Pancreas (tissue), 10 donors: ENCODE data around the gene SNCG. TPM values are rescaled to one million over a fixed set of nuclear protein-coding genes. Genes with fewer than 3 reads are reported as not detected.

Experiments
- ATAC-seq, 4 donors: fragments of 200-7000 bp; cut with Tn5 transposase; one replicate each; pipeline versions ENCODE4 v1.8.0 to v1.9.1; 2020; ENCODE audit warnings: mild to moderate bottlenecking in 4 of 4, moderate library complexity in 4 of 4
- DNase-seq, 6 donors: peaks; one replicate each; pipeline ENCODE4 v3.0.0-alpha.2; 2020
- FAIRE-seq: peaks from 2 replicates; lab custom pipeline; 2012; peaks lifted over from hg19 to GRCh38; lab: Jason Lieb, UNC
- H3K27ac ChIP-seq, 4 donors: fragments of 200-600 bp; sonication (generic); 1 replicate in 3 of 4; 2 replicates in 1 of 4; pipeline versions ENCODE4 v1.5.0 to v1.8.0; 2020
- H3K27me3 ChIP-seq, 4 donors: fragments of 200-600 bp; one replicate each; pipeline ENCODE4 v1.8.0; 2021
- H3K36me3 ChIP-seq, 3 donors: fragments of 200-600 bp; sonication (generic) in 1 of 3; one replicate each; pipeline versions ENCODE4 v1.5.0 to v1.8.0; 2020 to 2021
- H3K4me1 ChIP-seq, 3 donors: fragments of 200-600 bp; one replicate each; pipeline ENCODE4 v1.8.0; 2021
- H3K4me3 ChIP-seq, 4 donors: fragments of 200-600 bp; sonication (generic) in 2 of 4; one replicate each; pipeline versions ENCODE4 v1.5.0 to v1.8.0; 2020 to 2021
- H3K9me3 ChIP-seq, 4 donors: fragments of 200-600 bp; one replicate each; pipeline ENCODE4 v1.8.0; 2021
- CTCF ChIP-seq, 4 donors: fragments of 200-600 bp; sonication (generic) in 3 of 4; IDR thresholded peaks; one replicate each; pipeline versions ENCODE4 v1.5.0 to v1.8.0; 2021; ENCODE audit warnings: antibody characterized with exemption in 4 of 4
- WGBS, 2 donors: extraction: QIAGEN DNeasy Blood & Tissue Kit; methylation state at CpG; one replicate each; pipeline ENCODE4 v1.1.7; 2013; 5-methylcytosine and 5-hydroxymethylcytosine counted together
- intact Hi-C, 3 donors: fragments of 100-400 bp; cut with DNase I; formaldehyde crosslinking; loops; one replicate each; pipeline versions ENCODE4 v1.11.1 to v1.14.2; 2022
- polyA plus RNA-seq, 2 donors: library from polyadenylated mRNA; stranded (reverse); fragments of 200-250 nt; gene quantifications; one replicate each; pipeline ENCODE4 v1.2.3, GENCODE V29; 2013
- total RNA-seq, 6 donors: library from RNA; stranded (reverse); fragmentation: NEBNext Ultra II Directional in 4 of 6; extraction: Animal tissue kit (Norgen Biotek cat#: 25700) in 4 of 6; gene quantifications; one replicate each; pipeline versions ENCODE4 v1.2.1 to v1.2.4, GENCODE V29; 2021 to 2023
- donor health status: healthy with polysubstance abuse.
- donor health status: DM: no; HTN: no; CAD: no; lungs with moderate emphysema.
- donor health status: DM: no; HTN: no; CAD: no.
- donor health status: control.
- donor health status: control.
- donor health status: Bipolar disorder and iron deficiency.
- donor health status: DM: yes; HTN: yes; CAD: no.
- donor health status: DM: no; HTN: no; CAD: no.
- donor health status: DM: no; HTN: no; CAD: no.
- donor health status: DM: yes; HTN: yes; CAD: no.

The SNCG gene
- total and polyA plus RNA-seq, 8 donors, result 1.2 to 20.3 (median 2.2) TPM

GRCh38 chr10:86941991-86942421, 16.4 kb upstream of the SNCG start:
- Histone ChIP-seq H3K27ac (no peak overlapping the region), H3K36me3 (no peaks in the 10 kb centered on the region), H3K4me1 (no peaks in the 10 kb centered on the region), H3K27me3 (no peaks in the 10 kb centered on the region), H3K4me3 (no peak overlapping the region), H3K9me3 (no peaks in the 10 kb centered on the region)
- no peak for ATAC-seq
- FAIRE-seq, result no peak
- intact Hi-C loops, result no loop called here
- peak in 1 of 6 donors; percentile 56 for DNase-seq
- TF ChIP-seq CTCF (IDR thresholded peaks at IDR 0.05), result no peak
- 88 to 89% methylated on average over 14 of the region's 14 CpGs for WGBS, 2 donors

- FAIRE-seq, result no peak
- Histone ChIP-seq H3K9me3 (no peaks in the 10 kb centered on the region), H3K4me1 (no peaks in the 10 kb centered on the region), H3K27me3 (no peaks in the 10 kb centered on the region), H3K27ac (no peak overlapping the region), H3K36me3 (no peaks in the 10 kb centered on the region), H3K4me3 (peak overlapping the region in 1 of 4 donors; percentile 5)
- peak in 3 of 6 donors; percentile 23 to 72 (median 60) for DNase-seq
- TF ChIP-seq CTCF (IDR thresholded peaks at IDR 0.05), result no peak
- WGBS, 2 donors, result 48 to 61% methylated on average over 81 to 94 of the region's 94 CpGs
- ATAC-seq, result no peak
- intact Hi-C loops, result no loop called here
Observed at GRCh38 chr10:86942441-86943315, 15.7 kb upstream of the SNCG start.

- H3K27ac ChIP-seq, result no peak overlapping the region
- FAIRE-seq (no peak), ATAC-seq (no peak), DNase-seq (peak in 1 of 6 donors; percentile 58)
- no peaks in the 10 kb centered on the region for H3K36me3 ChIP-seq
- H3K4me3 ChIP-seq, result no peak overlapping the region
- WGBS, 2 donors, result 92 to 96% methylated on average over 30 of the region's 30 CpGs
- no peak for TF ChIP-seq CTCF (IDR thresholded peaks at IDR 0.05)
- no peaks in the 10 kb centered on the region for H3K4me1 ChIP-seq
- H3K9me3 ChIP-seq, result no peaks in the 10 kb centered on the region
- no peaks in the 10 kb centered on the region for H3K27me3 ChIP-seq
- intact Hi-C loops, result no loop called here
Observed at GRCh38 chr10:86943316-86944030, 14.9 kb upstream of the SNCG start.

- DNase-seq, result no peak
- H3K27ac ChIP-seq, result no peak overlapping the region
- FAIRE-seq, result no peak
- WGBS, 2 donors, result 91 to 92% methylated on average over 4 of the region's 4 CpGs
- ATAC-seq, result no peak
- H3K36me3 ChIP-seq, result no peaks in the 10 kb centered on the region
- TF ChIP-seq CTCF (IDR thresholded peaks at IDR 0.05), result no peak
- no peak overlapping the region for H3K4me3 ChIP-seq
- intact Hi-C loops, result no loop called here
- no peaks in the 10 kb centered on the region for H3K4me1 ChIP-seq
- H3K9me3 ChIP-seq, result no peaks in the 10 kb centered on the region
- H3K27me3 ChIP-seq, result no peaks in the 10 kb centered on the region
Observed at GRCh38 chr10:86944031-86944419, 14.4 kb upstream of the SNCG start.
